ENCODE results near the gene RAB20.

DNA sequence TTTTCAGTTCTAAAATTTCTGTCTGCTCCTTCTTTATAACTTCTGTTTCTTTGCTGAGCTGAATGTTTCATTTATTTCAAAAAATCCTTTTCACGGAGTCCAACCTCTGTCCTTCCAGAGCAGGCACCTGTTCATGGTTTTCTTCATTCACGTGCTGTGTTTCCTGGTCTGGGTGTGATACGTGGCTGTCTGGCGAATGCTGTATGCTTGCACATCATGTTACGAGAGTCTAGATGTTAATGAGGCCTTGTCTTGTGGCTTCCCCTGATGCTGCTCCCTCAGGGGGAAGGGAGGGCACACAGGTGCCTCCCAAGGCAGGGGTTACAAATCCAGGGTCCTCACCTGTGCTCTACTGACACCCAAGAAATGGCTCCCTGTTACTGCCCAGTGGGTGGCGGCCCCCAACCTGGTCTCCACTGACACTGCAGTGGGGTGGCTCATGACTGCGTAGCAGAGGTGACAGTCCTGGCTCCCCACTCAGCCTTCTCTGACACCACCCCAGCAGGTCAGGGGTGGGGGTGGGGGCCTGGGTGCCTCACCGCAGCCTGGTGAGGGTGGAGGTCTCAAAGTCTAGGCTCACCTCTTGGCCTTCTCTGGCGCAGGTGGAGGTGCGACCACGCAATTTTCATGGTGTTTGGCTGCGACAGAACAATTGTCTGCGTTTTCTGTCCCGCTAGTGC lies 20.1 kb upstream of the RAB20 start:
- TF ChIP-seq, protein P1, sequence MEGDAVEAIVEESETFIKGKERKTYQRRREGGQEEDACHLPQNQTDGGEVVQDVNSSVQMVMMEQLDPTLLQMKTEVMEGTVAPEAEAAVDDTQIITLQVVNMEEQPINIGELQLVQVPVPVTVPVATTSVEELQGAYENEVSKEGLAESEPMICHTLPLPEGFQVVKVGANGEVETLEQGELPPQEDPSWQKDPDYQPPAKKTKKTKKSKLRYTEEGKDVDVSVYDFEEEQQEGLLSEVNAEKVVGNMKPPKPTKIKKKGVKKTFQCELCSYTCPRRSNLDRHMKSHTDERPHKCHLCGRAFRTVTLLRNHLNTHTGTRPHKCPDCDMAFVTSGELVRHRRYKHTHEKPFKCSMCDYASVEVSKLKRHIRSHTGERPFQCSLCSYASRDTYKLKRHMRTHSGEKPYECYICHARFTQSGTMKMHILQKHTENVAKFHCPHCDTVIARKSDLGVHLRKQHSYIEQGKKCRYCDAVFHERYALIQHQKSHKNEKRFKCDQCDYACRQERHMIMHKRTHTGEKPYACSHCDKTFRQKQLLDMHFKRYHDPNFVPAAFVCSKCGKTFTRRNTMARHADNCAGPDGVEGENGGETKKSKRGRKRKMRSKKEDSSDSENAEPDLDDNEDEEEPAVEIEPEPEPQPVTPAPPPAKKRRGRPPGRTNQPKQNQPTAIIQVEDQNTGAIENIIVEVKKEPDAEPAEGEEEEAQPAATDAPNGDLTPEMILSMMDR (conservative IDR thresholded peaks at IDR 0.05; ENCODE audit: low read depth, low read length): no peak
- no peak for TF ChIP-seq EZH2 (IDR thresholded peaks at IDR 0.05; ENCODE audit: borderline replicate concordance, low read depth, low read length, poor library complexity, severe bottlenecking)
